Measurements from ENCODE around the gene ACSL4.

The ACSL4 gene

GRCh38 chrX:109622270-109622669 is 110.8 kb downstream of the ACSL4 start:
- no peaks in the 10 kb centered on the region for H3K4me1 ChIP-seq (ENCODE audit: control insufficient read depth, insufficient read depth, low read length)
- H3K4me3 ChIP-seq (ENCODE audit: low read length): no peak overlapping the region
- no peak overlapping the region for H3K27ac ChIP-seq (ENCODE audit: low read depth, low read length)
- H3K36me3 ChIP-seq (ENCODE audit: control insufficient read depth, insufficient read depth, low read length): no peaks in the 10 kb centered on the region
- H3K9ac ChIP-seq (ENCODE audit: low read length): no peak overlapping the region
- H3K27me3 ChIP-seq (ENCODE audit: control insufficient read depth, insufficient read depth, low read length): peaks cover 2% of the 10 kb centered on the region

GRCh38 chrX:109619771-109620170 is 113.3 kb downstream of the ACSL4 start:
- no peak overlapping the region for H3K27ac ChIP-seq (ENCODE audit: low read depth, low read length)
- H3K4me1 ChIP-seq (ENCODE audit: control insufficient read depth, insufficient read depth, low read length): no peaks in the 10 kb centered on the region
- no peaks in the 10 kb centered on the region for H3K36me3 ChIP-seq (ENCODE audit: control insufficient read depth, insufficient read depth, low read length)
- H3K4me3 ChIP-seq (ENCODE audit: low read length): no peak overlapping the region
- no peak overlapping the region for H3K9ac ChIP-seq (ENCODE audit: low read length)
- H3K27me3 ChIP-seq (ENCODE audit: control insufficient read depth, insufficient read depth, low read length): peaks cover 2% of the 10 kb centered on the region

- Histone ChIP-seq H3K27me3 (ENCODE audit: control insufficient read depth, insufficient read depth, low read length) (peaks cover 6% of the 10 kb centered on the region), H3K9ac (ENCODE audit: low read length) (no peak overlapping the region), H3K4me3 (ENCODE audit: low read length) (no peak overlapping the region), H3K4me1 (ENCODE audit: control insufficient read depth, insufficient read depth, low read length) (no peaks in the 10 kb centered on the region), H3K36me3 (ENCODE audit: control insufficient read depth, insufficient read depth, low read length) (no peaks in the 10 kb centered on the region), H3K27ac (ENCODE audit: low read depth, low read length) (no peak overlapping the region)
These were observed 118.1 kb downstream of the ACSL4 start for GRCh38 chrX:109614951-109615350.

DNA sequence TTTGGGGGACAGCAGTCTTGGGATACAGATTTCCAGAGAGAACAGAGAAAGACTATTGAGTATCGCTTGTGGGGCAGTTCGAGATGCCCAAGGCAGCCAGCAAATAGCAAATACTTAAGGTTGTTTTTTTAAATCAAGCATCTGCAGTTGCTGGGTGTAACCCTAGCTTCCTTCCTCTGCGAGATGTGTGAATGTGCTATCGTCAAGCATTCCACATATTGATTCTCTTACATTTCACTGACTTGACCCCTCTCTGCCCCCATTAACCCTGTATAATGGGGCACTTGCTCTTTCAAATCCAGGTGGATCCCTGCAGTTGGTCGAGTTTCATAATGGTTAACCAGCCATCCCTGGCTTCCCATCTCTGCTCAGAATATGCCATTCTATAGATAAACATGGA is 131.6 kb downstream of the ACSL4 start:
- Histone ChIP-seq H3K9ac (ENCODE audit: low read length) (no peak overlapping the region), H3K36me3 (ENCODE audit: control insufficient read depth, insufficient read depth, low read length) (no peaks in the 10 kb centered on the region), H3K27me3 (ENCODE audit: control insufficient read depth, insufficient read depth, low read length) (no peaks in the 10 kb centered on the region), H3K27ac (ENCODE audit: low read depth, low read length) (no peak overlapping the region), H3K4me1 (ENCODE audit: control insufficient read depth, insufficient read depth, low read length) (no peaks in the 10 kb centered on the region), H3K4me3 (ENCODE audit: low read length) (no peak overlapping the region)

- Histone ChIP-seq H3K27me3 (ENCODE audit: control insufficient read depth, insufficient read depth, low read length) (no peaks in the 10 kb centered on the region), H3K4me1 (ENCODE audit: control insufficient read depth, insufficient read depth, low read length) (no peaks in the 10 kb centered on the region), H3K36me3 (ENCODE audit: control insufficient read depth, insufficient read depth, low read length) (no peaks in the 10 kb centered on the region)
These were observed 132.8 kb downstream of the ACSL4 start for GRCh38 chrX:109600237-109600651.

DNA sequence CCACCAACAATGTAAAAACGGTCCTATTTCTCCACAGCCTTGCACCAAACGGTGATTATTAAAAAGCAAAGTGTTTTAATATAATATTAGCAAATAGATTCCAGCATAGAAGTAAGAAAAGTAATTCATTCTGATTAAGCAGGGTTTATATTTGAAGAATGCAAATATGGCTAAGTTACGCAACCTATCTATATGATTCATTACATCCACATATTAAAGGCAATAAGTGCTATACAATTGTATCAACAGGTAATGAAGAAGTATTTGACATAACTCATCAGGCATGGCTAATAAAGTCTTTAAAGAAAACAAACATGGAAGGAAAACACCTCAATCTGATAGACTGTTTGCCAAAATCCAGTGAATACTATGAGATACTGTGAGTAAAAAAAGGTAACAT is 137.0 kb downstream of the ACSL4 start:
- H3K4me3 ChIP-seq (ENCODE audit: low read length): no peak overlapping the region
- H3K27me3 ChIP-seq (ENCODE audit: control insufficient read depth, insufficient read depth, low read length): no peaks in the 10 kb centered on the region
- H3K4me1 ChIP-seq (ENCODE audit: control insufficient read depth, insufficient read depth, low read length): no peaks in the 10 kb centered on the region
- H3K36me3 ChIP-seq (ENCODE audit: control insufficient read depth, insufficient read depth, low read length): no peaks in the 10 kb centered on the region
- H3K27ac ChIP-seq (ENCODE audit: low read depth, low read length): no peak overlapping the region
- no peak overlapping the region for H3K9ac ChIP-seq (ENCODE audit: low read length)

More at GRCh38 chrX:109600237-109600651, 132.8 kb downstream of the ACSL4 start:
- Histone ChIP-seq H3K9ac (ENCODE audit: low read length) (no peak overlapping the region), H3K27ac (ENCODE audit: low read depth, low read length) (no peak overlapping the region), H3K4me3 (ENCODE audit: low read length) (no peak overlapping the region)

Data from rectal smooth muscle tissue (tissue), 1 donor.